Measurements from ENCODE around the gene SUSD4. TPM values are rescaled to one million over a fixed set of nuclear protein-coding genes. Genes with fewer than 3 reads are reported as not detected.

SUSD4 gene
- total RNA-seq, 1 donor from 2014 or later: 18.5 TPM

DNA sequence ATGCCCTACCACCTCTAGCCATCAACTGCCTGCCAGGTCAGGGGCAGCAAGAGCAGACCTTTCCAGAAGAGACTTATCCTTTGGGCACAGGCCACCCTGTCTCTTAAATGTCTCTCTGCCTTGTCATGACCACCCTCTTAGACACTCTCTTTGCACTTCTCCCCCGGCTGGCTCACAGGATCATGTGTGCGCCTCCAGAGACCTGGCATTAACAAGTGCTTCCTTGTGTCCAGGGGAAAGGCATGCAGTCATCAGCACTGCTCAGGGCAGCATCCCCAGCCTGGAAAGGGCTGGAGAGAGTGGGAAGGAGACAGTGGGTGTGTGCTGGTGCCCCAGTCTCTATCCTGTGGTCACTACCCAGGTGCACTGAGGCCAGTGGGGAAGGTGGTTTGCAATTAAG, 135.8 kb downstream of the SUSD4 start:
- TF ChIP-seq, protein P1, sequence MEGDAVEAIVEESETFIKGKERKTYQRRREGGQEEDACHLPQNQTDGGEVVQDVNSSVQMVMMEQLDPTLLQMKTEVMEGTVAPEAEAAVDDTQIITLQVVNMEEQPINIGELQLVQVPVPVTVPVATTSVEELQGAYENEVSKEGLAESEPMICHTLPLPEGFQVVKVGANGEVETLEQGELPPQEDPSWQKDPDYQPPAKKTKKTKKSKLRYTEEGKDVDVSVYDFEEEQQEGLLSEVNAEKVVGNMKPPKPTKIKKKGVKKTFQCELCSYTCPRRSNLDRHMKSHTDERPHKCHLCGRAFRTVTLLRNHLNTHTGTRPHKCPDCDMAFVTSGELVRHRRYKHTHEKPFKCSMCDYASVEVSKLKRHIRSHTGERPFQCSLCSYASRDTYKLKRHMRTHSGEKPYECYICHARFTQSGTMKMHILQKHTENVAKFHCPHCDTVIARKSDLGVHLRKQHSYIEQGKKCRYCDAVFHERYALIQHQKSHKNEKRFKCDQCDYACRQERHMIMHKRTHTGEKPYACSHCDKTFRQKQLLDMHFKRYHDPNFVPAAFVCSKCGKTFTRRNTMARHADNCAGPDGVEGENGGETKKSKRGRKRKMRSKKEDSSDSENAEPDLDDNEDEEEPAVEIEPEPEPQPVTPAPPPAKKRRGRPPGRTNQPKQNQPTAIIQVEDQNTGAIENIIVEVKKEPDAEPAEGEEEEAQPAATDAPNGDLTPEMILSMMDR (IDR thresholded peaks at IDR 0.05; ENCODE audit: unreplicated experiment): no peak

DNA sequence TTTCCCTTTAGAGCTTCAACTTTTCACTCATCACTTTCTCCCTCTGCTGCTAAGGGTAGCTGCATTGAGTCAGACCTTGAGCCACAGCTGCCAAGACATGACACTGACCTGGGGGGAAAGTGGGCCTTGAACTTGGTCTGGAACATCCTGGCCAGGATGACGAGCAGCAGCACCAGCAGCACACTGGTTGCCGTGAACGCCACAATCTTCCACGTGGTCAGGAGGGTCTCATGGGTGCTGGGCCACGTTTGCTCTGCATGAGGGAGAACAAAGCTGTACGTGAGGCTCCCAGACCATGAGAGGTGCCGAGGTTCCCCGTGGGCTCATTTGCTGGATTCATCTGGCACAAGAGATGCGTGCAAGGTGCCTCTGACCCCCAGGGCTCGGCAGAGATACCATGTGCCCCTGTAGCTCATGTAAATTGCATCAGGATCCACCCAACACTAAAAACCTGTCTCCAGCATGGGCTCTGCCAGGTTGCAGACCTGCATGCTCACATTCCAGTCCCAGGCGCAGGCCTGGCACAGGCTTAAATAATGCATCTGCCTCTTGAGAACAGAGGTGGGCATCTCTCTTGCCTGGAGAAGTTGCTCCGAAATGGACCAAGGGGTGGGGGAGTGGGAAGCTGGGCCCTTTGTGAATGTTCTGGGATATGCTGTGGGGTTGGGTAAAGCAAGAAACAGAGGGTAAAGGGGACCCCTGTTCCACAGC, 136.3 kb downstream of the SUSD4 start:
- H3K27ac Mint-ChIP-seq (ENCODE audit: unreplicated experiment): no peak overlapping the region

More for the DNA sequence above, 135.8 kb downstream of the SUSD4 start:
- Mint-ChIP-seq H3K36me3 (ENCODE audit: low read depth, unreplicated experiment) (peaks cover 8% of the 10 kb centered on the region), H3K9me3 (ENCODE audit: unreplicated experiment) (no peaks in the 10 kb centered on the region), H3K27me3 (ENCODE audit: unreplicated experiment) (peaks cover 13% of the 10 kb centered on the region), H3K4me1 (ENCODE audit: unreplicated experiment) (peaks cover 3% of the 10 kb centered on the region), H3K4me3 (ENCODE audit: unreplicated experiment) (no peak overlapping the region), H3K27ac (ENCODE audit: unreplicated experiment) (no peak overlapping the region)
- no peak for DNase-seq (ENCODE audit: low spot score)

DNA sequence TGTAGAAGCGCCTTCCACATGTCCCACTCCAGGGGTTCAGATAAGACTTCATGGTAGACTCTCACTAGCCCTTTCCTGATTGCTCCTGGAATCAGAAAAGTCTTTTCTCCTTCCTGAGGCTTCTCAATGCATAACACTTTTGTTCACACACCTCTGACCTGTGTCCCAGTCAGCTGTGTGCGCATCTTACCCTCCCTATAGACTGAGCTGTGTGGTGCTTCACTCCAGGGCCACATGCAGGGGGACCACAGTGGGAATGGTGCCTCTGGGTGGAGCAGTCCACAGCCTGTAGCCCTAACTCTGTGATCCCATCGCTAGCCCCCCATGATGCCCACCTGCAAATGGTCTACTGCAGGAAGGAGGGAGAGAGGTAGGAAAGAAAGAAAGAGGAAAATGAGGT, 136.9 kb downstream of the SUSD4 start:
- DNase-seq (ENCODE audit: low spot score): no peak
- Mint-ChIP-seq H3K36me3 (ENCODE audit: low read depth, unreplicated experiment) (peaks cover 8% of the 10 kb centered on the region), H3K27me3 (ENCODE audit: unreplicated experiment) (peaks cover 17% of the 10 kb centered on the region), H3K27ac (ENCODE audit: unreplicated experiment) (no peak overlapping the region), H3K9me3 (ENCODE audit: unreplicated experiment) (no peaks in the 10 kb centered on the region), H3K4me3 (ENCODE audit: unreplicated experiment) (peak overlapping the region; percentile 56), H3K4me1 (ENCODE audit: unreplicated experiment) (peaks cover 3% of the 10 kb centered on the region)
- TF ChIP-seq, protein P1 (IDR thresholded peaks at IDR 0.05; ENCODE audit: unreplicated experiment): no peak

More for the DNA sequence above, 136.3 kb downstream of the SUSD4 start:
- DNase-seq (ENCODE audit: low spot score): no peak
- peaks cover 8% of the 10 kb centered on the region for H3K36me3 Mint-ChIP-seq (ENCODE audit: low read depth, unreplicated experiment)
- no peak overlapping the region for H3K4me3 Mint-ChIP-seq (ENCODE audit: unreplicated experiment)
- TF ChIP-seq, protein P1 (IDR thresholded peaks at IDR 0.05; ENCODE audit: unreplicated experiment): no peak
- H3K9me3 Mint-ChIP-seq (ENCODE audit: unreplicated experiment): no peaks in the 10 kb centered on the region
- H3K27me3 Mint-ChIP-seq (ENCODE audit: unreplicated experiment): peaks cover 15% of the 10 kb centered on the region
- H3K4me1 Mint-ChIP-seq (ENCODE audit: unreplicated experiment): peaks cover 3% of the 10 kb centered on the region

DNA sequence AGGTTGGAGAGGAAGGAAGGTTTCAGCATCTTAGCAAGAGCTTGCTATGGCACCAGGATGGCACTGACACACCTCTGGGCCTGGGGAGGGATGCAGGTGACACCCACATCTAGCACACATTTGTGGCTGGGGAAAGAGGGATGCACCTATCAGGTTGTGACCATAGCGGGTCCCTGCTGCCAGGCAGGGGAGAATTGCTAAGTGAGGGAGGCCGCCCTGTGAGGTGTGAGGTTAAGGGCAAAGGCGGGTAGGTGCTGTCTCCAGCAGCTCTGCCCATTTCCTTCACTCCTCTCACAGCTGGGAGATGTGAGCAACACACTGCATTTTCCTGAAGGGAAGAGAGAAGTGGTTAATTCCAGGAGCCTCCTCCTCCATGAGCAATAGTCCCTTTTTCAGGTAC, 137.7 kb downstream of the SUSD4 start:
- Mint-ChIP-seq H3K27ac (ENCODE audit: unreplicated experiment) (no peak overlapping the region), H3K9me3 (ENCODE audit: unreplicated experiment) (no peaks in the 10 kb centered on the region), H3K27me3 (ENCODE audit: unreplicated experiment) (peaks cover 15% of the 10 kb centered on the region), H3K4me1 (ENCODE audit: unreplicated experiment) (no peaks in the 10 kb centered on the region), H3K4me3 (ENCODE audit: unreplicated experiment) (peak overlapping the region; percentile 37), H3K36me3 (ENCODE audit: low read depth, unreplicated experiment) (peaks cover 9% of the 10 kb centered on the region)
- TF ChIP-seq, protein P1 (IDR thresholded peaks at IDR 0.05; ENCODE audit: unreplicated experiment): no peak
- DNase-seq (ENCODE audit: low spot score): no peak

DNA sequence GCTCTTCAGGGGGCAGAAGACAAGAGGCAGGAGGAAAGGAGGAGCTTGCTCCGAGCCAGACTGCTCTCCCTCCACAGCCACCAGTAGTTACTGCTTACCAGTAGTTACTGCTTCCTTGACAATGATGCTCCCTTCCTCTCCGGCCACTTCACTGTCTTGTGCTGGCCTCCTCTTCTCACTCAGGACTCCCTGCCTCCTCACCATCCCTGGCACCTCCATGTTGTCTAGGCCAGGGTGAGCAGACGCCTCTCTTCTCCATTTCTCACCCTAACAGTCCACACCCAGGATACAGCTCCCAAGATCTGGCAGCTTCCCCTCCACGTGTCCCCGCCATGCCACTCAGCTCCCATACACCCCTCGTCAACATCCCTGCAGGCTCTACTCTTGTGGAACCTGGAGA, 138.5 kb downstream of the SUSD4 start:
- H3K27me3 Mint-ChIP-seq (ENCODE audit: unreplicated experiment): peaks cover 15% of the 10 kb centered on the region
- DNase-seq (ENCODE audit: low spot score): no peak
- H3K27ac Mint-ChIP-seq (ENCODE audit: unreplicated experiment): no peak overlapping the region
- peak overlapping the region; percentile 26 for H3K4me3 Mint-ChIP-seq (ENCODE audit: unreplicated experiment)
- peaks cover 17% of the 10 kb centered on the region for H3K36me3 Mint-ChIP-seq (ENCODE audit: low read depth, unreplicated experiment)
- TF ChIP-seq, protein P1 (IDR thresholded peaks at IDR 0.05; ENCODE audit: unreplicated experiment): no peak
- no peaks in the 10 kb centered on the region for H3K9me3 Mint-ChIP-seq (ENCODE audit: unreplicated experiment)
- H3K4me1 Mint-ChIP-seq (ENCODE audit: unreplicated experiment): no peaks in the 10 kb centered on the region

Data from endothelial cell (in vitro differentiated cells).